Midbrain (tissue), 1 donor: ENCODE data around the gene MAP3K14.
"Not testable (repeated sequence)": the region's sequence is repeated elsewhere in the genome, so short reads cannot be mapped to it uniquely, and the experiment has no call there.

Experiments used
- DNase-seq: peaks from one replicate; lab custom pipeline; 2025; lab: John Stamatoyannopoulos, UW

Gene MAP3K14

GRCh38 chr17:45258981-45259380 lies 57.8 kb downstream of the MAP3K14 start:
- no peak for DNase-seq

GRCh38 chr17:45257115-45257514 lies 59.7 kb downstream of the MAP3K14 start:
- DNase-seq = no peak

- no peak for DNase-seq
Observed at GRCh38 chr17:45256114-45256966, 60.5 kb downstream of the MAP3K14 start.

- no peak for DNase-seq
Observed at GRCh38 chr17:45255358-45255757, 61.5 kb downstream of the MAP3K14 start.

- DNase-seq = no peak
Observed at GRCh38 chr17:45253879-45254278, 62.9 kb downstream of the MAP3K14 start.

GRCh38 chr17:45253237-45253636 lies 63.6 kb downstream of the MAP3K14 start:
- not testable (repeated sequence) for DNase-seq

GRCh38 chr17:45251931-45252330 lies 64.9 kb downstream of the MAP3K14 start:
- no peak for DNase-seq

- no peak for DNase-seq
Observed at GRCh38 chr17:45248132-45248957, 68.5 kb downstream of the MAP3K14 start.

- peak; percentile 8 for DNase-seq
Observed at GRCh38 chr17:45247429-45248131, 69.2 kb downstream of the MAP3K14 start.

GRCh38 chr17:45246861-45247428 lies 69.9 kb downstream of the MAP3K14 start:
- DNase-seq = no peak

- no peak for DNase-seq
Observed at GRCh38 chr17:45246338-45246737, 70.5 kb downstream of the MAP3K14 start.

GRCh38 chr17:45244725-45245656 lies 71.8 kb downstream of the MAP3K14 start:
- DNase-seq = no peak

GRCh38 chr17:45243750-45244149 lies 73.1 kb downstream of the MAP3K14 start:
- DNase-seq = no peak

GRCh38 chr17:45242029-45242414 lies 74.8 kb downstream of the MAP3K14 start:
- DNase-seq = no peak

- DNase-seq = no peak
Observed at GRCh38 chr17:45241328-45242028, 75.3 kb downstream of the MAP3K14 start.

- no peak for DNase-seq
Observed at GRCh38 chr17:45240905-45241327, 75.9 kb downstream of the MAP3K14 start.

GRCh38 chr17:45238155-45238774 lies 78.6 kb downstream of the MAP3K14 start:
- no peak for DNase-seq

- no peak for DNase-seq
Observed at GRCh38 chr17:45237686-45238085, 79.1 kb downstream of the MAP3K14 start.

- DNase-seq = no peak
Observed at GRCh38 chr17:45236282-45236606, 80.6 kb downstream of the MAP3K14 start.
